Heart right ventricle (tissue), 16 donors: ENCODE data around the gene SHROOM3. TPM values are rescaled to one million over a fixed set of nuclear protein-coding genes. Genes with fewer than 3 reads are reported as not detected.

Experiments
- ATAC-seq, 8 donors: fragments of 200-7000 bp; cut with Tn5 transposase; one replicate each; pipeline ENCODE4 v1.9.1; 2020; ENCODE audit warnings: mild to moderate bottlenecking in 8 of 8, moderate library complexity in 8 of 8, moderate number of reproducible peaks in 1 of 8
- DNase-seq, 2 donors: peaks; one replicate each; pipeline ENCODE4 v3.0.0-alpha.2; 2020
- H3K27ac ChIP-seq, 10 donors: fragments of 200-600 bp; sonication (generic) in 2 of 10; one replicate each; pipeline versions ENCODE4 v1.5.0 to v1.8.0; 2020 to 2022; ENCODE audit warnings: mild to moderate bottlenecking in 3 of 10
- H3K27me3 ChIP-seq, 7 donors: fragments of 200-600 bp; one replicate each; pipeline ENCODE4 v1.8.0; 2021 to 2022; ENCODE audit warnings: mild to moderate bottlenecking in 2 of 7
- H3K36me3 ChIP-seq, 9 donors: fragments of 200-600 bp; sonication (generic) in 1 of 9; one replicate each; pipeline versions ENCODE4 v1.5.0 to v1.8.0; 2020 to 2022; ENCODE audit warnings: mild to moderate bottlenecking in 2 of 9
- H3K4me1 ChIP-seq, 9 donors: fragments of 200-600 bp; sonication (generic) in 1 of 9; one replicate each; pipeline versions ENCODE4 v1.5.0 to v1.8.0; 2020 to 2022; ENCODE audit warnings: mild to moderate bottlenecking in 4 of 9
- H3K4me3 ChIP-seq, 10 donors: fragments of 200-600 bp; sonication (generic) in 2 of 10; one replicate each; pipeline versions ENCODE4 v1.5.0 to v1.8.0; 2020 to 2022; ENCODE audit warnings: mild to moderate bottlenecking in 7 of 10, moderate library complexity in 2 of 10
- H3K9me3 ChIP-seq, 11 donors: fragments of 200-600 bp in 10 of 11; sonication (generic) in 2 of 11; one replicate each; pipeline versions ENCODE4 v1.5.0 to v1.8.0; 2013 to 2022; ENCODE audit warnings: mild to moderate bottlenecking in 2 of 11, control low read depth in 1 of 11, moderate library complexity in 1 of 11
- CTCF ChIP-seq, 9 donors: fragments of 200-600 bp; sonication (generic) in 2 of 9; IDR thresholded peaks; one replicate each; pipeline versions ENCODE4 v1.5.0 to v1.8.0; 2021 to 2022; ENCODE audit warnings: antibody characterized with exemption in 9 of 9, mild to moderate bottlenecking in 5 of 9, moderate library complexity in 1 of 9
- WGBS, 2 donors: extraction: QIAGEN DNeasy Blood & Tissue Kit; methylation state at CpG; one replicate each; pipeline ENCODE4 v1.1.7; 2013; ENCODE audit warnings: inconsistent platforms in 1 of 2; 5-methylcytosine and 5-hydroxymethylcytosine counted together
- intact Hi-C, 10 donors: fragments of 100-400 bp; cut with DNase I; formaldehyde crosslinking; loops; one replicate each; pipeline versions ENCODE4 v1.11.1 to v1.14.2; 2022
- polyA plus RNA-seq, 2 donors: library from polyadenylated mRNA; stranded (reverse); fragments of 200-250 nt; gene quantifications; one replicate each; pipeline ENCODE4 v1.2.3, GENCODE V29; 2013
- total RNA-seq, 10 donors: library from RNA; stranded (reverse); fragmentation: NEBNext Ultra II Directional in 3 of 10; extraction: Animal tissue kit (Norgen Biotek cat#: 25700) in 3 of 10; gene quantifications; one replicate each; pipeline versions ENCODE4 v1.2.1 to v1.2.4, GENCODE V29; 2021 to 2023
- donor health status: Arrhythmogenic right ventricular cardiomyopathy.
- donor health status: ischemic (EF 13 %, LVEDD 7.1; RV severe dilation, severe dysfunction).
- donor health status: healthy with polysubstance abuse.
- donor health status: DM: no; HTN: yes; CAD: no.
- donor health status: DM: no; HTN: no; CAD: no.
- donor health status: ischemic (EF 25% LVEDD 6.9; RV normal size, moderate dysfunction).
- donor health status: ischemic (EF 25% LVEDD 5.7; RV mildly dilated, moderate dysfunction).
- donor health status: healthy.
- donor health status: DM: yes; HTN: yes; CAD: no.
- donor health status: Ischemic cardiomyopathy.
- donor health status: ischemic (EF 35%, LVEDD 5.7; RV mildly dilated, moderate dysfunction).
- donor health status: nonischemic (EF 11% LVEDD 7.7; RV severe dilation, severe dysfunction).
- donor health status: DM: yes; HTN: yes; CAD: no.
- donor health status: PGD.
- donor health status: ischemic (EF 29% LVEDD 5.4; RV normal size, mild dysfunction).
- donor health status: nonischemic (EF 23%, LVEDD 6.1; RV moderate dilation, normal function).

SHROOM3 gene
- total and polyA plus RNA-seq, 12 donors: 1.7 to 33.3 (median 15.9) TPM

GRCh38 chr4:76677571-76678326 lies 242.7 kb downstream of the SHROOM3 start:
- Histone ChIP-seq H3K9me3 (no peaks in the 10 kb centered on the region), H3K4me3 (no peak overlapping the region), H3K4me1 (peaks cover 0 to 8% (median 0%) of the 10 kb centered on the region in 9 donors), H3K27ac (no peak overlapping the region), H3K27me3 (no peaks in the 10 kb centered on the region), H3K36me3 (no peaks in the 10 kb centered on the region)
- intact Hi-C loops: no loop called here
- WGBS, 2 donors: 77 to 80% methylated on average over 7 of the region's 7 CpGs
- ATAC-seq: no peak
- no peak for DNase-seq
- TF ChIP-seq CTCF (IDR thresholded peaks at IDR 0.05): no peak

GRCh38 chr4:76679691-76680090 lies 244.7 kb downstream of the SHROOM3 start:
- intact Hi-C loops: no loop called here
- peaks cover 0 to 9% (median 0%) of the 10 kb centered on the region in 7 donors for H3K27me3 ChIP-seq
- DNase-seq (no peak), ATAC-seq (peak in 2 of 8 donors; percentile 34 to 44)
- H3K4me1 ChIP-seq: peaks cover 0 to 8% (median 0%) of the 10 kb centered on the region in 9 donors
- no peak overlapping the region for H3K27ac ChIP-seq
- TF ChIP-seq CTCF (IDR thresholded peaks at IDR 0.05): no peak
- WGBS, 2 donors: 58 to 68% methylated on average over 4 of the region's 4 CpGs
- H3K36me3 ChIP-seq: no peaks in the 10 kb centered on the region
- H3K4me3 ChIP-seq: no peak overlapping the region
- no peaks in the 10 kb centered on the region for H3K9me3 ChIP-seq

GRCh38 chr4:76680952-76681351 lies 245.9 kb downstream of the SHROOM3 start:
- ATAC-seq (peak in 1 of 8 donors; percentile 25), DNase-seq (no peak)
- Histone ChIP-seq H3K4me3 (no peak overlapping the region), H3K27ac (no peak overlapping the region), H3K9me3 (no peaks in the 10 kb centered on the region), H3K36me3 (no peaks in the 10 kb centered on the region), H3K4me1 (peaks cover 0 to 8% (median 0%) of the 10 kb centered on the region in 9 donors), H3K27me3 (peaks cover 0 to 15% (median 0%) of the 10 kb centered on the region in 7 donors)
- intact Hi-C loops: no loop called here
- no peak for TF ChIP-seq CTCF (IDR thresholded peaks at IDR 0.05)

- ATAC-seq: no peak
- Histone ChIP-seq H3K36me3 (no peaks in the 10 kb centered on the region), H3K9me3 (no peaks in the 10 kb centered on the region), H3K4me3 (no peak overlapping the region), H3K27me3 (peaks cover 0 to 25% (median 0%) of the 10 kb centered on the region in 7 donors), H3K4me1 (peaks cover 0 to 8% (median 0%) of the 10 kb centered on the region in 9 donors), H3K27ac (no peak overlapping the region)
- DNase-seq: no peak
- intact Hi-C loops: no loop called here
- WGBS, 2 donors: 54 to 68% methylated on average over 1 of the region's 1 CpG
- no peak for TF ChIP-seq CTCF (IDR thresholded peaks at IDR 0.05)
Measured at GRCh38 chr4:76681996-76682395, 247.0 kb downstream of the SHROOM3 start.
